WI38 (cell line): Measurements from ENCODE around the gene JDP2.

ENCODE experiments used
- H3K4me3 ChIP-seq: 2 replicates; pipeline ENCODE4 v1.5.1; 2011; ENCODE audit warnings: low read depth, mild to moderate bottlenecking, control low read depth, low read length
- CTCF ChIP-seq: IDR thresholded peaks from 2 replicates; pipeline ENCODE4 v1.5.1; 2012; ENCODE audit warnings: low read depth, mild to moderate bottlenecking, control low read depth, low read length

Gene JDP2

GRCh38 chr14:75522983-75523318 lies 95.1 kb downstream of the JDP2 start:
- TF ChIP-seq CTCF = no peak
- H3K4me3 ChIP-seq = no peak overlapping the region
